ENCODE measurements around the gene ENKD1.
"Not testable (repeated sequence)": the region's sequence is repeated elsewhere in the genome, so short reads cannot be mapped to it uniquely, and the experiment has no call there.

The ENKD1 gene, protein sequence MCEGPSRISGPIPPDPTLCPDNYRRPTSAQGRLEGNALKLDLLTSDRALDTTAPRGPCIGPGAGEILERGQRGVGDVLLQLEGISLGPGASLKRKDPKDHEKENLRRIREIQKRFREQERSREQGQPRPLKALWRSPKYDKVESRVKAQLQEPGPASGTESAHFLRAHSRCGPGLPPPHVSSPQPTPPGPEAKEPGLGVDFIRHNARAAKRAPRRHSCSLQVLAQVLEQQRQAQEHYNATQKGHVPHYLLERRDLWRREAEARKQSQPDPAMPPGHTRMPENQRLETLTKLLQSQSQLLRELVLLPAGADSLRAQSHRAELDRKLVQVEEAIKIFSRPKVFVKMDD

DNA sequence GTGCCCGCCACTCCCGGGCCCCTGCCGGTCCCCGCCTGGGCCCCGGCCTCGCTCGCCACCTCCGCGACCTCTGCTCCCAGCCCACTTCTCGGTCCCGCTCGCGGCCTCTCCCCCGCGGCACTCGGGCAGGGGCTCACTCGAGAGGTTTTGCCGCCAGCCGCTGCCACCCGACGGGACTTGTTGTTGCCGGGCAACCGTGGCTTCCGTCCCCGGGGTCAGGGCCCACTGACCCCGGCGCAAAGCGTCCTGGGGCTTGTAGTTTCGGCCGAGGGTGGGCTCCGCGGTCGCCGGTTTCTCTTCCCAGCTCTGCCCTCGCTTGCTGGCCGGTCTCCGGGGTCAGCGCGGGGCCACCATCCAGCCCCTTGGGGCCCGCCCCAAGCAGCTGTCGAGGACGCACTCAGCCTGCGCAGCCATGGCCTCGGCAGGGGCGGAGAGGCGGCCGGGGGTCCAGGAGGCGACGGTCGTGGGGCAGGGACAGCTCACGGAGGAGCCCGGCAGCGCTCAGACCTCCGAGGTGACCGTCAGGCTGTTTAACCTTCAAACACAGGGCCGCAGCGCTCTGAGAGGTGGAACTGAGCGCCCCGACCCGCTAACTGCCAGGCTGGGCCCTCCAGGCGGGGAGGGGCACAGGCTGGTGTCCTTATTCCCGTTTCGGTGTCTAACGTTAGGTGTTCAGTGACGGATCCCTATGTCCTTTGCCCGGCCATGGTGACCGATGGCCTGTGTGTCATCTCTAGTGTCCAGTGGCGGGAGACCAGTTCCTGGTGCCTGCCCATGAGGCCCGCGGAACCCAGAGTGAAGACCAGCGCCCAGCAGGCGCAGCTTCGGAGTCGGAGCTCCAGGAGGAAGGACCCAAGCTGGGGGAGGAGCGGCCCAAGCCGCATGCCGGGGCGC lies at the start of gene ENKD1, which contains the start of gene C16orf86:
Gene ENKD1 (minus strand): TSS at position 192 of the 894 bp plus-strand sequence. CDS start 308 bp downstream, outside the sequence.
Gene C16orf86 (plus strand): TSS at position 256 of the 894 bp plus-strand sequence. CDS start 157 bp downstream, at position 413.
- peak; percentile 86 for DNase-seq

GRCh38 chr16:67716097-67716496 lies 49.5 kb upstream of the ENKD1 start:
- no peak for DNase-seq

DNA sequence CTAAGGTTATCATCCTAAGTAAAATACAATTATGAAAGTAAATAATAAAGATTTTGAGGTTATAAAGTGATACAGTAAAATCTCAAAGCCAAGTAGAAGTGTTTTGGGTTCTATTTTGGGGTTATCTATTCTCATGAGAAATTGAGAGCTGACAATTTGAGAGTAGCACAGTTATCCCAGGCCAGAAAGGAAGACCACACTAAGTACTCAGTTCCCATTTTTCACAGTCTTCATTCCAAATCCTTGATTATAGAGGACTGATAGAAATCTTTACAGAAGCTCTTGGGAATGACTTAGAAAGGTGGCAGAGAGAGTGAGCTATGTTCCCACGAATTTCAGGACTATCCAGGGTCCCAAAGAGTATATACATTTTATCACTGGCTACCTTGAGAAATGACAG lies 48.0 kb upstream of the ENKD1 start:
- DNase-seq: no peak

- no peak for DNase-seq
Measured at GRCh38 chr16:67713647-67714273, 47.2 kb upstream of the ENKD1 start.

- no peak for DNase-seq
Measured at GRCh38 chr16:67710607-67711006, 44.1 kb upstream of the ENKD1 start.

DNA sequence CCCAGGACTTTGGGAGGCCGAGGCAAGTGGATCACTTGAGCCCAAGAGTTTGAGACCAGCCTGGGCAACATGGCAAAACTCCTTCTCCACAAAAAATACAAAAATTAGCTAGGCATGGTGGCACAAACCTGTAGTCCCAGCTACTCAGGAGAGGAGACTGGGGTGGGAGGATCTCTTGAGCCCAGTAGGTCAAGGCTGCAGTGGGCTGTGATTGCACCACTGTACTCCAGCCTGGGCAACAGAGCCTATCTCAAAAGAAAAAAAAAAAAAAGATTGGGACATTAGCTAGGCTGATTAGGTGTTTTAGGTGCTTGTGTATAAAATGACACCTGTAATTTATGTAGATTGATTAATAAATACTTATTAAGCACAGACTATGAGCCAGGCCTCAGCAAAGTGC lies 42.5 kb upstream of the ENKD1 start:
- DNase-seq: no peak

GRCh38 chr16:67708368-67708771 lies 41.8 kb upstream of the ENKD1 start:
- no peak for DNase-seq

DNA sequence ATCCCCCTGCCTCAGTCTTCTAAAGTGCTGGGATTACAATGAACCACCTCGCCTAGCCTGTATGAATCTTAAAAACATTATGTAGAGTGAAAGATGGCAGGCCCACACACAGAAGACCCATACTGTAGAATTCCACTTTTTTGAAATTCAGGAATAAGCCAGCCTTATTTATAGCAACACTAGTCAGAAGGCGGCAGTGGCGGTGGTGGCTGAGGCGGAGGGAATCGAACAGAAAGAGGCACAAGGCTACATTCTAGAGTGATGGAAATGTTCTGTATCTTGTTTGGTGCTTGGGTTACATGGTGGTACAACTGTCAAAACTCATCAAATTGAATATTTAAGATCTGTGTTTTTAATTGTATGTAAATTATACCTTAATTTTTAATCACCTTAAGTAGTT lies 41.2 kb upstream of the ENKD1 start:
- DNase-seq: no peak

GRCh38 chr16:67707210-67707609 lies 40.7 kb upstream of the ENKD1 start:
- DNase-seq: no peak

DNA sequence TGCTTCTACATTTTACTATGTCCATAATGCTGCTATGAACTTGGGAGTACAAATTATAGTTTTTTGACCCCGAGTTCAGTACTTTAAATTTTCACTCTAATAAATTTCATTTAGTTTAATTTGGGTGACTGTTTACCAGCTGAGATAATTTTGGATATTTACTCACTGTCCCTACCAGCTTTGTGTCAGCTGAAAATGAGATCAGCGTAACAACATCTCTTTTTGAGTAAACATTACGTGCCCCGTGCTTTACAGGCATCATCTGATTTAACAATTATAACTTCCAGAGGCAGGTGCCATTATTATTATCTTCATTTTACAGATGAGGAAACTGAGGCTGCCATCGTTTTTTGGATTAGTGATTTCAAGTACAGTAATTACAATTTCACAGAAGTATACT lies 37.6 kb upstream of the ENKD1 start:
- no peak for DNase-seq

DNA sequence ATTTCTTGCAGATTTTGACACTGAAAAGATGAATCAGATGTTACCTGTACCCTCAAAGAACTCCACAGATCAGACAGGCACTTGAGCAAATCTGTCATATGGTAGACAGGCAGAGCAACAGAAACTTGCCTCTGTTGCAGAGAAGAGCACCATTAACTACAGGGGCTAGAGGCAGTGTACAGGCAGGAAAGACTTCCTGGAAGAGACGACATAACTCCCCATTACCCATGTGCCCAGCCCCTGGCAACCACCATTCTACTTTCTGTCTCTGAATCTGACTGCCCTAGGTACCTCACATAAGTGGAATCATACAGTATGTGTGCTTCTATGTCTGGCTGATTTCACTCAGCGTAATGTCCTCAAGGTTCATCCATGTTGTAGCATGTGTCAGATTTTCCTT lies 37.1 kb upstream of the ENKD1 start:
- DNase-seq: peak; percentile 9

DNA sequence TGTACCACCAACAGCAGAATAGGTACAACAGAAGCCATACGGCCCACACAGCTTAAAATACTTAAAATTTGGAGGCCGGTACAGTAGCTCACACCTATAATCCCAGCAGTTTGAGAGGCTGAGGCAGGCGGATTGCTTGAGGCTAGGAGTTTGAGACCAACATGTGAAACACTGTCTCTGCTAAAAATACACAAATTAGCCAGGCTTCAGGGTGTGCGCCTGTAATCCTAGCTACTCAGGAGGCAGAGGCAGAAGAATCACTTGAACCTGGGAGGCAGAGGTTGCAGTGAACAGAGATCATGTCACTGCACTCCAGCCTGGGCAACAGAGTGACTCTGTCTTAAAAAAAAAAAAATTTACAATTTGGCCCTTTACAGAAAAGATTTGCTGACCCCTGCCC lies 35.6 kb upstream of the ENKD1 start:
- no peak for DNase-seq

- no peak for DNase-seq
Measured at GRCh38 chr16:67701420-67701819, 34.9 kb upstream of the ENKD1 start.

DNA sequence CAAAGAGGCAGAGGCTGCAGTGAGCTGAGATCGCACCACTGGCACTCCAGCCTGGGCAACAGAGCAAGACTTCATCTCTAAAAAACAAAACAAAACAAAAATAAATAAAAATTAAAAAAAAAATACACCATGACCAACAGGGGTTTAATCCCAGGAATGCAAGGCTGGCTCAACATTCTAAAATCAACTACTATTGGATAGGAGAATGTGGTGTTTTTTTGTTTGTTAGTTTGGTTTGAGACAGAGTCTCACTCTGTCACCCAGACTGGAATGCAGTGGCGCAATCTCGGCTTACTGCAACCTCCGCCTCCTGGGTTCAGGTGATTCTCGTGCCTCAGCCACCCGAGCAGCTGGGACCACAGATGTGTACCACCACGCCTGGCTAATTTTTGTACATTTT lies 32.7 kb upstream of the ENKD1 start:
- no peak for DNase-seq

DNA sequence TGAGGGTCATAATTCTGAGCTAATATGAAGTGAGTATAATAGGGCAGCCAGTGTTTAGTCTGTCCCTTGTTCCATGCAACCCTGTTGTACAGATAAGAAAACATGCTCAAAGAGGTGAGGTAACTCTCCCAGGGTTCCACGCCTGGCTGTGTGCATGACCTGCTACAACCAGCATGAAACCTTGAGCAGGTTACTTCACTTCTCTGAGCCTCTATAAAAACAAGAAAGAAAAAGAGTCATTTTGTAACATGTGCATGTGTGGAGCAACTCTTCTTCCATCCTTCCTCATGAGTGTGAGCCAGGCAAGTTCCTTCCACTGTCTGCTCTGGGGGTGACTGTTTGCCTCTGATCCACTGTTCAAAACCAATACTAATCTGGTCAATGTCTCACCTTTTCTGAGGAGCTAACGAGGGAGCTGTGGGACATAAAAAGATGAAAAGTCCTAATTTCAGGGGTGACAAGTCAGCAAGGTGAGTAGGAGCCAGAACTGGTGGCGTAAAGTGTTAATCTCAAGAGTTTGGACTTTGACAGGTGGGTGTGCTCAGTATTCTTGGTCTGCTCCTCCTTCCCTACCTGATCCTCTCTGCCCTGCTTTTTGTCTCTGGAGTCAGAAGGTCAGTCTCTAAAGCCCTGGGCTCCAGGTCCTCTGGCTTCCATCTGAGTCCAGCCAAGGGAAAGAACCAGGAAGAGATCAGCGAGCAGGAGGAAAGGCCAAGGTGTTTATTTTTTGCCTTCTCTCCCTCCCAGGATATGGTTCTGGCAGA lies 31.1 kb upstream of the ENKD1 start:
- no peak for DNase-seq

DNA sequence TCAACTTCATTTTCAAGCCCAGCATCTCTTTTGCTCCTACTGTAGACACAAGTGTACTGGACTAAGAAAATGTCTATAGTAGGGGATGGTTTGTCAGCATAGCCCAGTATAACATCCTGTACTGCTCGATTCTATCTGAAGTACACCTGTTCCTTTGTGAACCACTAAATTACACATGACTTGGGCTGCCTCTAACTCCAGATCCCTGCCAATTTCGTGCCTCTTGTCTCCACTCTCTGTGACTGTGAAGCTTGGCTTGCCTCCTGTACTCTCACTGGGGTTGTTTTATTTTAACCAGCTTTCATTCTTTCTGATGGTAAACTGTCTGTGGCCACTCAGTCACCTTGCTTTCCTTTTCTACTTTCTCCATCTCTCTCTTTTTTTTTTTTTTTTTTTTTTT lies 28.1 kb upstream of the ENKD1 start:
- DNase-seq: no peak

GRCh38 chr16:67693517-67694285 lies 27.2 kb upstream of the ENKD1 start:
- DNase-seq: not testable (repeated sequence)

GRCh38 chr16:67685388-67686112 lies 19.0 kb upstream of the ENKD1 start:
- no peak for DNase-seq

DNA sequence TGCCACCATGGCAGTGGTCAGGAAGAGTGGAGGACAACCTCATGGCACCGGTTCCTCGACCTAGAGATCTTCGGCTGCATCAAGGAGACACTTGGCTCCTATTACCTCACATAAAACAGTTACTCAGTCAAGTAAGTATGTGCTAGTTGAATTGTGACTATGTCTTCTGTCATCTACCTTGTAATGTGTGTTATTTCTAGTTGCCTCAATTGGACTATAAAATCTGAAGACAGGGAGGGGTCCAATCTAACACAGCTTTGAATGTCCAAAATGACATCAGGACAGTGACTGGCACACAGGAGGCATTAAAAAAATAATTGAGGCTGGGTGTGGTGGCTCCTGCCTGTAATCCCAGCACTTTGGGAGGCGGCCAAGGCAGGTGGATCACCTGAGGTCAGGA lies 17.2 kb upstream of the ENKD1 start:
- no peak for DNase-seq

- no peak for DNase-seq
Measured at GRCh38 chr16:67679935-67680897, 13.7 kb upstream of the ENKD1 start.

All from activated CD4-positive, alpha-beta T cell treated with anti-CD3 and anti-CD28 coated beads for 48 hours (primary cell).